HepG2 (cell line): ENCODE results near the gene CDC42BPG. TPM values are rescaled to one million over a fixed set of nuclear protein-coding genes. Genes with fewer than 3 reads are reported as not detected.
A peak's percentile ranks its signal among the peaks of the same experiment; 100 is the strongest.

Experiments used
- ATF7 ChIP-seq, 2 experiments: fragments of 450-650 bp in 1 of 2; sonication (generic) in 1 of 2; formaldehyde crosslinking in 1 of 2; IDR thresholded peaks; 2 replicates each; pipeline versions ENCODE4 v1.4.0 to v1.6.1; 2016 to 2020; ENCODE audit warnings: antibody characterized with exemption in 1 of 2, mild to moderate bottlenecking in 1 of 2, missing genetic modification reagents in 1 of 2
- CREB1 ChIP-seq, 2 experiments: fragments of 450-650 bp in 1 of 2; IDR thresholded peaks; 2 replicates each; pipeline ENCODE4 v1.6.1; 2016 to 2017; ENCODE audit warnings: control low read depth in 1 of 2, mild to moderate bottlenecking in 1 of 2, missing compliant biosample characterization in 1 of 2, missing genetic modification characterization in 1 of 2
- GFI1 ChIP-seq: sonication (generic); formaldehyde crosslinking; IDR thresholded peaks from 2 replicates; pipeline ENCODE4 v1.5.0; 2020; ENCODE audit warnings: missing genetic modification reagents, mild to moderate bottlenecking, borderline replicate concordance
- HOXA7 ChIP-seq: sonication (generic); formaldehyde crosslinking; IDR thresholded peaks from 2 replicates; pipeline ENCODE4 v1.8.1; 2022; ENCODE audit warnings: mild to moderate bottlenecking, missing genetic modification reagents, moderate library complexity
- JUND ChIP-seq: sonication (generic); formaldehyde crosslinking; IDR thresholded peaks from 2 replicates; pipeline ENCODE4 v1.8.0; 2022; ENCODE audit warnings: mild to moderate bottlenecking, missing genetic modification reagents
- MAZ ChIP-seq, 2 experiments: sonication (generic) in 1 of 2; formaldehyde crosslinking in 1 of 2; IDR thresholded peaks; 2 replicates each; pipeline versions ENCODE4 v1.5.0 to v1.6.1; 2012 to 2020; ENCODE audit warnings: low read depth in 2 of 2, mild to moderate bottlenecking in 2 of 2, borderline replicate concordance in 1 of 2, improper control_type of control experiment in 1 of 2, low read length in 1 of 2, missing genetic modification reagents in 1 of 2, moderate library complexity in 1 of 2
- NONO ChIP-seq, 2 experiments: fragments of 450-650 bp in 1 of 2; sonication (generic) in 1 of 2; formaldehyde crosslinking in 1 of 2; IDR thresholded peaks in 1 of 2; conservative IDR thresholded peaks in 1 of 2; 2 replicates each; pipeline versions ENCODE4 v1.6.1 to v1.8.0; 2017 to 2022; ENCODE audit warnings: mild to moderate bottlenecking in 1 of 2, missing genetic modification reagents in 1 of 2, moderate library complexity in 1 of 2
- PTBP1 ChIP-seq: fragments of 200-400 bp; formaldehyde crosslinking; IDR thresholded peaks from 2 replicates; pipeline ENCODE4 v1.6.1; 2018; ENCODE audit warnings: low read length, low read depth; ENCODE audit not compliant: poor library complexity, severe bottlenecking
- RFX1 ChIP-seq: fragments of 450-650 bp; IDR thresholded peaks from 2 replicates; pipeline ENCODE4 v1.6.1; 2017
- TAF1 ChIP-seq: sonication (generic); formaldehyde crosslinking; IDR thresholded peaks from 2 replicates; pipeline ENCODE4 v1.4.0; 2020; ENCODE audit warnings: missing genetic modification reagents
- TMF1 ChIP-seq: sonication (generic); formaldehyde crosslinking; IDR thresholded peaks from 2 replicates; pipeline ENCODE4 v1.8.1; 2022; ENCODE audit warnings: low read depth, missing genetic modification reagents
- ZMAT3 ChIP-seq: sonication (generic); formaldehyde crosslinking; conservative IDR thresholded peaks from 2 replicates; pipeline ENCODE4 v1.7.0; 2021; ENCODE audit warnings: missing genetic modification reagents
- ZNF101 ChIP-seq: sonication (generic); formaldehyde crosslinking; IDR thresholded peaks from 2 replicates; pipeline ENCODE4 v1.4.0; 2020; ENCODE audit warnings: mild to moderate bottlenecking, low read depth, missing genetic modification reagents, borderline replicate concordance
- ZNF12 ChIP-seq: sonication (generic); formaldehyde crosslinking; IDR thresholded peaks from 2 replicates; pipeline ENCODE4 v1.5.0; 2020; ENCODE audit warnings: missing genetic modification reagents
- ZNF570 ChIP-seq: sonication (generic); formaldehyde crosslinking; IDR thresholded peaks from 2 replicates; pipeline ENCODE4 v1.4.0; 2020; ENCODE audit warnings: mild to moderate bottlenecking, missing genetic modification reagents, borderline replicate concordance
- ZNF614 ChIP-seq: IDR thresholded peaks from 2 replicates; pipeline ENCODE4 v1.6.1; 2018; ENCODE audit warnings: missing biosample characterization, missing genetic modification reagents, inconsistent platforms, borderline replicate concordance
- ZNF619 ChIP-seq: sonication (generic); formaldehyde crosslinking; IDR thresholded peaks from 2 replicates; pipeline ENCODE4 v1.4.0; 2020; ENCODE audit warnings: mild to moderate bottlenecking, missing genetic modification reagents
- ZNF761 ChIP-seq: sonication (generic); formaldehyde crosslinking; conservative IDR thresholded peaks from 2 replicates; pipeline ENCODE4 v1.4.0; 2020; ENCODE audit warnings: mild to moderate bottlenecking, missing genetic modification reagents
- ZNF790 ChIP-seq: sonication (generic); formaldehyde crosslinking; IDR thresholded peaks from 2 replicates; pipeline ENCODE4 v1.8.0; 2022; ENCODE audit warnings: missing genetic modification reagents, mild to moderate bottlenecking, borderline replicate concordance
- ZNF878 ChIP-seq: sonication (generic); formaldehyde crosslinking; IDR thresholded peaks from 2 replicates; pipeline ENCODE4 v1.8.1; 2023; ENCODE audit warnings: mild to moderate bottlenecking, missing genetic modification reagents, moderate library complexity
- polyA plus RNA-seq, 8 experiments: library from polyadenylated mRNA; depleted of rRNA in 3 of 8; stranded (reverse) in 7 of 8; unstranded in 1 of 8; fragments of >200 nt; fragmentation: Illumina TruSeq in 4 of 8; extraction: Trizol in 4 of 8; gene quantifications; 2 replicates each; pipeline versions ENCODE4 v1.2.1 to v1.2.3, GENCODE V29; 2011 to 2016; ENCODE audit warnings: low read depth in 4 of 8, missing spikeins in 1 of 8, mixed read lengths in 1 of 8; ENCODE audit not compliant: insufficient read depth in 1 of 8
- total RNA-seq, 5 experiments: library from RNA; depleted of rRNA; stranded (reverse); fragments of >200 nt; fragmentation: Illumina TruSeq; extraction: Trizol; gene quantifications; 2 replicates each; pipeline ENCODE4 v1.2.3, GENCODE V29; 2016; ENCODE audit warnings: low read depth in 1 of 5
- TF ChIP-seq, protein P1 (sequence below): IDR thresholded peaks from 2 replicates; pipeline ENCODE4 v1.6.1; 2016; ENCODE audit warnings: low read depth, control low read depth
- TF ChIP-seq, protein P2 (sequence below): sonication (generic); formaldehyde crosslinking; IDR thresholded peaks from 2 replicates; pipeline ENCODE4 v1.8.1; 2023; ENCODE audit warnings: mild to moderate bottlenecking, moderate library complexity, missing genetic modification reagents
- TF ChIP-seq, protein P3 (sequence below): sonication (generic); formaldehyde crosslinking; IDR thresholded peaks from 2 replicates; pipeline ENCODE4 v1.8.0; 2022; ENCODE audit warnings: mild to moderate bottlenecking, missing genetic modification reagents, borderline replicate concordance
- TF ChIP-seq, protein P4 (sequence below): sonication (generic); formaldehyde crosslinking; IDR thresholded peaks from 2 replicates; pipeline ENCODE4 v1.5.0; 2020; ENCODE audit warnings: missing genetic modification reagents

Gene CDC42BPG
- total and polyA plus RNA-seq, 2 of the 13 experiments (the other 11 are each of a cell fraction or from before 2014, with no cell fraction given), result 0.55 to 1.4 TPM

DNA sequence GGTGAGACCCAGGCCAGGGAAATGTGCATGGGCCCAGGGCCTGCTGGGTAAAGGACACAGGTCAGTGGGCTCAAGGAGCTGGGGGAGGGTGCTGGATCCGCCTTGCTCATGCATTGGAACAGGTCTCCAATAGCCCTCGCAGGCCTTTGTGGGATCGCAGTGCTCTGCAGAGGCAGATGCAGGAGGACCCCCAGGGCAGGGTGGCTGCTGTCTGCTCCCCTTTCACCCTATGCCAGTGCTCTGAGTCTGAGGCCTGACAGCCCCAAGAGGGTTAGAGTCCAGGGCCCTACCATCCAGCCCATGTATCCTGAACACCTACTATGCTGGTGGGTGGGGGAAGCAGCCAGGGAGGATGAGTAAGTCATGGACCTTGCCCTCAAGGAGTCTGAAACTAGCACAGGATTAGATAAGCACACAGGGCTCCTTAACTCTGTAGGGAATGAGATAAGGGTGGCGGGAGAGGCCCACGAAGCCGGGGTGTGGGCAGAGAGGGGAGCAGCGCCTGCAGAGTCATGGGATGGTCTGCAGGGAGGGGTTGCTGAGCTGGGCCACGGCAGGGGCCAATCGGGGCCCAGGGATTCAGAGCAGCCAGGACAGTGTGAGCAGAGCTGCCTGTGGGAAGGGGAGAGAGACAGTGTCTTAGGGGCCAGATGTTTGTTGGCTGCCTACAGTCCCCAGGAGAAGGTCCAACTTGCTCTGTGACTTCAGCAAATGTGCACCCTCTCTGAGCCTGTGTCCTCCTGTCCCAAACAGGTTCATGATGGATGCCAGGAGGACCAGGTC lies 44.5 kb upstream of the CDC42BPG start (continued):
- no peak for TF ChIP-seq NONO (IDR thresholded peaks at IDR 0.05)
- no peak for TF ChIP-seq NONO (CRISPR knock-in tag; conservative IDR thresholded peaks at IDR 0.05)
- 0 out of 2 replicates have a peak, but pooled peaks have one; percentile 16 for TF ChIP-seq ZNF12
- TF ChIP-seq HOXA7 (CRISPR knock-in tag), result no peak
- no peak for TF ChIP-seq ZNF761 (CRISPR knock-in tag)
- TF ChIP-seq MAZ (IDR thresholded peaks at IDR 0.05; ENCODE audit: borderline replicate concordance, low read depth, low read length), result no peak
- peak; percentile 58; the same call in 1 of the 2 replicates for TF ChIP-seq MAZ (CRISPR knock-in tag; IDR thresholded peaks at IDR 0.05; ENCODE audit: low read depth)
- TF ChIP-seq CREB1 (IDR thresholded peaks at IDR 0.05), result no peak
- no peak for TF ChIP-seq CREB1 (CRISPR knock-in tag; IDR thresholded peaks at IDR 0.05)
- no peak for TF ChIP-seq ATF7 (IDR thresholded peaks at IDR 0.05)
- no peak for TF ChIP-seq ATF7 (CRISPR knock-in tag; IDR thresholded peaks at IDR 0.05)
- no peak for TF ChIP-seq ZMAT3
- TF ChIP-seq, protein P1, sequence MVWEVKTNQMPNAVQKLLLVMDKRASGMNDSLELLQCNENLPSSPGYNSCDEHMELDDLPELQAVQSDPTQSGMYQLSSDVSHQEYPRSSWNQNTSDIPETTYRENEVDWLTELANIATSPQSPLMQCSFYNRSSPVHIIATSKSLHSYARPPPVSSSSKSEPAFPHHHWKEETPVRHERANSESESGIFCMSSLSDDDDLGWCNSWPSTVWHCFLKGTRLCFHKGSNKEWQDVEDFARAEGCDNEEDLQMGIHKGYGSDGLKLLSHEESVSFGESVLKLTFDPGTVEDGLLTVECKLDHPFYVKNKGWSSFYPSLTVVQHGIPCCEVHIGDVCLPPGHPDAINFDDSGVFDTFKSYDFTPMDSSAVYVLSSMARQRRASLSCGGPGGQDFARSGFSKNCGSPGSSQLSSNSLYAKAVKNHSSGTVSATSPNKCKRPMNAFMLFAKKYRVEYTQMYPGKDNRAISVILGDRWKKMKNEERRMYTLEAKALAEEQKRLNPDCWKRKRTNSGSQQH (CRISPR knock-in tag), result no peak
- TF ChIP-seq TAF1, result no peak
- TF ChIP-seq TMF1, result no peak
- TF ChIP-seq ZNF101 (CRISPR knock-in tag), result no peak
- no peak for TF ChIP-seq ZNF614 (CRISPR knock-in tag)
- TF ChIP-seq, protein P2, sequence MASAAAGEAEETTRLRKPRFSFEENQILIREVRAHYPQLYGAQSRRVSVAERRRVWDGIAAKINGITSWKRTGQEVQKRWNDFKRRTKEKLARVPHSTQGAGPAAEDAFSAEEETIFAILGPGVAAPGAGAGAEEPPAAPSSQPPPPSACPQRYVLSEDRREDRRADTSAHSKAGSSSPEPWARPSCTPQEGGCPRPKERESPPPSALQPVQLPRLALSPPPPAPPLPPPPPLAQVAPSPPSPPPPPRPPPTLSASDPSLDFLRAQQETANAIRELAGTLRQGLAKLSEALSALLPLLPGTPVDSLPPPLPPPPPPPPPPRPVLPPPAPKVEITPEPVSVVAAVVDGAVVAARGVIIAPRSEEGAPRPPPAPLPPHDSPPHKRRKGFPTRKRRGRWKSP (CRISPR knock-in tag), result no peak
- no peak for TF ChIP-seq ZNF790 (CRISPR knock-in tag)
- 0 out of 2 replicates have a peak, but pooled peaks have one; percentile 44 for TF ChIP-seq ZNF619 (CRISPR knock-in tag)
- TF ChIP-seq ZNF878 (CRISPR knock-in tag), result peak; percentile 23; the same call in 1 of the 2 replicates
- no peak for TF ChIP-seq PTBP1
- TF ChIP-seq, protein P3, sequence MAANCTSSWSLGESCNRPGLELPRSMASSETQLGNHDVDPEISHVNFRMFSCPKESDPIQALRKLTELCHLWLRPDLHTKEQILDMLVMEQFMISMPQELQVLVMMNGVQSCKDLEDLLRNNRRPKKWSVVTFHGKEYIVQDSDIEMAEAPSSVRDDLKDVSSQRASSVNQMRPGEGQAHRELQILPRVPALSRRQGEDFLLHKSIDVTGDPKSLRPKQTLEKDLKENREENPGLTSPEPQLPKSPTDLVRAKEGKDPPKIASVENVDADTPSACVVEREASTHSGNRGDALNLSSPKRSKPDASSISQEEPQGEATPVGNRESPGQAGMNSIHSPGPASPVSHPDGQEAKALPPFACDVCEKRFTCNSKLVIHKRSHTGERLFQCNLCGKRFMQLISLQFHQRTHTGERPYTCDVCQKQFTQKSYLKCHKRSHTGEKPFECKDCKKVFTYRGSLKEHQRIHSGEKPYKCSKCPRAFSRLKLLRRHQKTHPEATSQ (CRISPR knock-in tag), result no peak
- TF ChIP-seq, protein P4, sequence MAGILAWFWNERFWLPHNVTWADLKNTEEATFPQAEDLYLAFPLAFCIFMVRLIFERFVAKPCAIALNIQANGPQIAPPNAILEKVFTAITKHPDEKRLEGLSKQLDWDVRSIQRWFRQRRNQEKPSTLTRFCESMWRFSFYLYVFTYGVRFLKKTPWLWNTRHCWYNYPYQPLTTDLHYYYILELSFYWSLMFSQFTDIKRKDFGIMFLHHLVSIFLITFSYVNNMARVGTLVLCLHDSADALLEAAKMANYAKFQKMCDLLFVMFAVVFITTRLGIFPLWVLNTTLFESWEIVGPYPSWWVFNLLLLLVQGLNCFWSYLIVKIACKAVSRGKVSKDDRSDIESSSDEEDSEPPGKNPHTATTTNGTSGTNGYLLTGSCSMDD (CRISPR knock-in tag), result no peak
- TF ChIP-seq GFI1 (CRISPR knock-in tag), result 0 out of 2 replicates have a peak, but pooled peaks have one; percentile 9
- TF ChIP-seq RFX1, result no peak
- TF ChIP-seq ZNF570, result no peak
- peak; percentile 71 for TF ChIP-seq JUND (CRISPR knock-in tag)
